Fibroblast of pulmonary artery (primary cell): ENCODE data around the gene GOT2.

ENCODE experiments used
- DNase-seq: peaks from one replicate; pipeline ENCODE4 v3.0.0-alpha.2; 2010; ENCODE audit warnings: low read depth
- H3K4me3 ChIP-seq: replicated peaks from 2 replicates; pipeline ENCODE4 v1.5.1; 2011; ENCODE audit warnings: low read depth, mild to moderate bottlenecking, control low read depth, low read length, moderate library complexity
- TF ChIP-seq, protein P1 (sequence below): IDR thresholded peaks from 2 replicates; pipeline ENCODE4 v1.5.1; 2011; ENCODE audit warnings: mild to moderate bottlenecking, control low read depth, low read length, inconsistent platforms; ENCODE audit errors: missing control alignments

GOT2 gene

DNA sequence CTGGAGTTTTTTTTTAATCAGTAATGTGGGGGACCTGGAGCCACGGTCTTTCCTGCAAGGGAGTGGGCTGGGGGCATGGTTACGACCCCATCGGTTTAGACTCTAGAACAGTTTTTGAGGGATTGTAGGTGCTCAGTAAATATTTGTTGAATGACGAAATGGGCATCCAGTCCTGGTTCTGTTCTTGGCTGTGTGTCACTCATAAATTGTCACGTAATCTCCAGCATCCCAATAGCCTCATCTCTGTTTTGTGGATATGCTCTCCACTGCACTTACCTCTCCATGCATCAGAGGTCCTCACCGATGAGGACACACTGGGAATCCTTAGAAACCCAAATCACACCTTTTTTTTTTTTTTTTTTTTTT is 49.0 kb downstream of the GOT2 start:
- no peak overlapping the region for H3K4me3 ChIP-seq
- DNase-seq: no peak
- TF ChIP-seq, protein P1, sequence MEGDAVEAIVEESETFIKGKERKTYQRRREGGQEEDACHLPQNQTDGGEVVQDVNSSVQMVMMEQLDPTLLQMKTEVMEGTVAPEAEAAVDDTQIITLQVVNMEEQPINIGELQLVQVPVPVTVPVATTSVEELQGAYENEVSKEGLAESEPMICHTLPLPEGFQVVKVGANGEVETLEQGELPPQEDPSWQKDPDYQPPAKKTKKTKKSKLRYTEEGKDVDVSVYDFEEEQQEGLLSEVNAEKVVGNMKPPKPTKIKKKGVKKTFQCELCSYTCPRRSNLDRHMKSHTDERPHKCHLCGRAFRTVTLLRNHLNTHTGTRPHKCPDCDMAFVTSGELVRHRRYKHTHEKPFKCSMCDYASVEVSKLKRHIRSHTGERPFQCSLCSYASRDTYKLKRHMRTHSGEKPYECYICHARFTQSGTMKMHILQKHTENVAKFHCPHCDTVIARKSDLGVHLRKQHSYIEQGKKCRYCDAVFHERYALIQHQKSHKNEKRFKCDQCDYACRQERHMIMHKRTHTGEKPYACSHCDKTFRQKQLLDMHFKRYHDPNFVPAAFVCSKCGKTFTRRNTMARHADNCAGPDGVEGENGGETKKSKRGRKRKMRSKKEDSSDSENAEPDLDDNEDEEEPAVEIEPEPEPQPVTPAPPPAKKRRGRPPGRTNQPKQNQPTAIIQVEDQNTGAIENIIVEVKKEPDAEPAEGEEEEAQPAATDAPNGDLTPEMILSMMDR: no peak

DNA sequence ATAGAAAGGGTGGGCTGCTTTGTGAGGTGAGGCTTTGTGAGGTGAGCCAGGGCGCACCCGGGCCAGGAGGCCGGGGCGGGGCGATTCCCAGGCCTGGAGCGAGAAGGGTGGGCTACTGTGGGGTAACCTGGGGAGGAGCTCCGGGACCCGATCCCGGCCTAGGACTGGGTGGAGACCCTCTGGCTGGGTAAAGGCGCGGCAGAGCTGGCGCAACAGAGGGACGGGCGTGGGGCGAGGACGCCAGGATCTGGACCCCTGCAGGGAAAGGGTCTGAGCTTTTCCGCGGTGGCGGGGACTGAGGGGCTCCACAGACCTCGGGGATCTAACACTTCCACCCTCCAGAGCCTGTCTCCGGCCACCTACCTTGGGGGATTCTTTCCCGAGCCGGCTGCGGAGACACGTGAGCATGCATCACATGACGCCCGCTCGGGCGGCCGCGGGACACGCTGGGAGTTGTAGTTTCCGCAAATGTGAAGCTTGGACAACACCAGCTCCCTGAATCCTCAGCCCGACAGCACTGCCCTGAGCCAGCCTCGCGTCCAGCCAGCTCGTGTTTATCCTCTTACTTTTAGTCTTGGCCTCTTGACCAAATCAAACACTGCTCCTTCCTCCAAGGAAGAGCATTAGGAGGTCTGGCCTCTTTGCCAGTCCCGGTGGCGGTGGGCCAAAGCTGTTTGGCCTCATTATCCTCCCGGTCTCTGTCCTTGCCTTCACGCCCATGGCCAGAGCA is 49.6 kb downstream of the GOT2 start, which contains the start of gene SLC38A7:
SLC38A7 (minus strand) TSS at position 417 of the 730 bp plus-strand sequence. CDS start 4,644 bp downstream, outside the sequence.
- DNase-seq: peak; percentile 85
- peak within 1 kb of the TSS; percentile 99 for H3K4me3 ChIP-seq
- TF ChIP-seq, protein P1: no peak

DNA sequence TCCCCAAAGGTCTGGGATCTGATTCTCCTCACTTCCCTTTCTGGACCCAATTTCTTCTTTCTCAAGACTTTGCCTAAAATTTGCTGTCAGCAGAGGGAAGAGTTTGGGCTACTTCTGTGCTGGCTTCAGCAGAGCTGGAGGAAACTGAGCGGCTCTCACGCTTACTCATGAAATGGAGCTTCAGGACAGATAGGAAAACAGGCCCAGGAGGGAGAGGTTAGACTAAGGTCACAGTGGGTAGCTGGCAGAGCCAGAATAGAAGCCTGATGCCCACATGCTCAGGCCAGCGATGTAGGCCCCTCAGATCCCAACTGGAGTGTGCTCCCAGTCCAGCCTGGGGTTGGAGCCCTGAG is 50.1 kb downstream of the GOT2 start:
- TF ChIP-seq, protein P1: no peak
- H3K4me3 ChIP-seq: peak overlapping the region; percentile 99
- peak; percentile 22 for DNase-seq

DNA sequence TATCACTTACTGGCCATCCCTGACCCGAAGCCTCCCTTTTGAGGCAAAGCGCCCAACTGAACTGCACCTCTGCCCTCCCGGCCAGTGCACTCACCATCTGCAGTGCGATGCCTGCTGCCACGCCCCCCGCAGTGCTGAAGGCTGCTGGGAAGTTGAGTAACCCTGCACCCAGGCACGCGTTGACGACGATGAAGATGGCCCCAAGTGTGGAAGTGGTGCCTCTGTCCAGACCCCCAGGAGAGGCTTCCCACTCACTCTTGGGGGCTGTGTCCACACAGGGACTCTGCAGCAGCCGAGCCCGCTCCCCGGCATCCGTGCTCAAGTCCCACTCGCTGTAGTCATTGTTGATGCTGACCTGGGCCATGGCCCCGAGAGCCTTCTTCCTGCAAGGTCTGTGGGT is 54.4 kb downstream of the GOT2 start:
- H3K4me3 ChIP-seq: no peak overlapping the region
- TF ChIP-seq, protein P1: no peak
- no peak for DNase-seq

DNA sequence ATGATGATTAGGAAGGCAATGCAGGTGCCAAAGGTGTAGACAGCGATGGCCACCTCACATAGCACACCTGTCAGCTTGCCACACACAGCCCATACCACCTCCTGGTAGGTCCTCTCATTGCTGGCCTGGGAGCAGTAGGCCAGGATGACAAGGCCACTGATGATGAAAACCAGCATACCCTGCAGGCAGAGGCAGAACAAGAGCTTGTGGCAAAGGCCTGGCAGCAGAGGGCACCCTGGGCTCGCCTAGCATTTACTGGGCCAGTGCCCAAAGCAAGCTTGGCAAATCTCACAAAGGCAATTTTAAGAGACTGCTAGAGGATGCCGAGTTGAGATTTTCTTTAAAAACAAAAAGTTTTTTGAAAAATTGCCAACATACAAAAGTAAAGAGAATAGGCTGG is 55.4 kb downstream of the GOT2 start:
- peak; percentile 23 for DNase-seq
- TF ChIP-seq, protein P1: no peak
- H3K4me3 ChIP-seq: no peak overlapping the region

DNA sequence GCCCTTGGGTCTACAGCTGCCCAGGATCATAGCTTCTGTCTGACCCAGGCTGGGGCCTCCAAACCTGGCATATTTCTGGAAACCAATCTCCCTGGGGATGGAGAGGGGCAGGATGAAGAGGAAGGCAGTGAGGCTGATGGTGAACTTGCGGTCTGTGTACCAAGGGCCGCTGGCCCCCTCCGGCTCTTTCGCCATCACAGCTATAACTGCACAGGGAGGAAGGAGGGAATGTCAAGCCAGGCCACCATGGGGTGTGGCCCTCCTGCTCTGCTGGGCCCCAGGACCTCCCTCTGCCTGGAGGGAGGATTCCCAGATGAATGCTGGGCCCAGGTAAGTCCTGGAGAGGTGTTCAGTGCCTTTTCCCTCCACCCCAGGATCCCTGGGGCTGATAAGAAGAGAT is 55.8 kb downstream of the GOT2 start:
- TF ChIP-seq, protein P1: no peak
- H3K4me3 ChIP-seq: no peak overlapping the region
- no peak for DNase-seq
